A673 (cell line): ENCODE results near the gene BTG2. TPM values are rescaled to one million over a fixed set of nuclear protein-coding genes. Genes with fewer than 3 reads are reported as not detected.

Source experiments
- BruUV-seq: library from RNA; stranded (reverse); fragments of 400-500 nt; replicated peaks from 2 replicates; lab custom pipeline; 2021; lab: Mats Ljungman, UMichigan
- CTCF ChIA-PET: fragments of 300-600 bp; sonication (Branson Sonifier 250); formaldehyde crosslinking; loops from one replicate; lab custom pipeline; 2022; ENCODE audit warnings: antibody characterized with exemption; lab: Charles Lee
- POLR2A ChIA-PET: fragments of 300-600 bp; sonication (Branson Sonifier 250); formaldehyde crosslinking; loops from one replicate; lab custom pipeline; 2022; ENCODE audit warnings: antibody characterized with exemption; ENCODE audit not compliant: low non-redundant PET; lab: Charles Lee
- DNase-seq: peaks from one replicate; pipeline ENCODE4 v3.0.0-alpha.2; 2015; ENCODE audit warnings: low spot score
- H3K27ac ChIP-seq: fragments of 200-600 bp; sonication (generic); 2 replicates; pipeline ENCODE4 v1.5.1; 2016; ENCODE audit warnings: mixed run types, low read depth, mild to moderate bottlenecking, mixed read lengths, antibody characterized with exemption, low read length; ENCODE audit not compliant: poor library complexity, severe bottlenecking
- H3K27me3 ChIP-seq: fragments of 200-600 bp; sonication (generic); replicated peaks from 2 replicates; pipeline ENCODE4 v1.6.1; 2017; ENCODE audit warnings: mixed run types, low read depth, mild to moderate bottlenecking, mixed read lengths, antibody characterized with exemption, low read length; ENCODE audit not compliant: insufficient read depth, poor library complexity
- H3K36me3 ChIP-seq: fragments of 200-600 bp; sonication (generic); 2 replicates; pipeline ENCODE4 v1.6.1; 2016; ENCODE audit warnings: mixed run types, mild to moderate bottlenecking, mixed read lengths, antibody characterized with exemption, low read length; ENCODE audit not compliant: insufficient read depth, poor library complexity, severe bottlenecking
- H3K4me1 ChIP-seq: fragments of 200-600 bp; sonication (generic); 2 replicates; pipeline ENCODE4 v1.6.1; 2017; ENCODE audit warnings: mixed run types, mild to moderate bottlenecking, mixed read lengths, antibody characterized with exemption, low read length; ENCODE audit not compliant: insufficient read depth, poor library complexity, severe bottlenecking
- H3K4me3 ChIP-seq: fragments of 200-600 bp; sonication (generic); 2 replicates; pipeline ENCODE4 v1.5.1; 2016; ENCODE audit warnings: low read depth, mixed run types, mild to moderate bottlenecking, mixed read lengths, low read length; ENCODE audit not compliant: poor library complexity, severe bottlenecking
- H3K9me3 ChIP-seq: fragments of 200-600 bp; sonication (generic); 2 replicates; pipeline ENCODE4 v1.6.1; 2016; ENCODE audit warnings: mixed run types, low read depth, mild to moderate bottlenecking, mixed read lengths, antibody characterized with exemption, low read length; ENCODE audit not compliant: poor library complexity, severe bottlenecking
- EZH2 ChIP-seq: fragments of 200-600 bp; sonication (generic); IDR thresholded peaks from 2 replicates; pipeline ENCODE4 v1.6.1; 2017; ENCODE audit warnings: borderline replicate concordance, low read depth, mild to moderate bottlenecking, mixed read lengths, antibody characterized with exemption, low read length; ENCODE audit not compliant: poor library complexity, severe bottlenecking
- intact Hi-C: fragments of 100-400 bp; cut with micrococcal nuclease; formaldehyde crosslinking; loops from one replicate; pipeline ENCODE4 v1.10.0; 2022; ENCODE audit not compliant: unreplicated experiment
- total RNA-seq: library from RNA; stranded (reverse); gene quantifications from 2 replicates; pipeline ENCODE4 v1.2.3, GENCODE V29; 2021
- TF ChIP-seq, protein P1 (sequence below): fragments of 300-800, 200-600 bp; sonication (generic); conservative IDR thresholded peaks from 2 replicates; pipeline ENCODE4 v1.5.1; 2017; ENCODE audit warnings: low read depth, mild to moderate bottlenecking, antibody characterized with exemption, low read length, moderate library complexity, mixed read lengths

The BTG2 gene
- total RNA-seq, 1 experiment from 2014 or later = 9.3 TPM

DNA sequence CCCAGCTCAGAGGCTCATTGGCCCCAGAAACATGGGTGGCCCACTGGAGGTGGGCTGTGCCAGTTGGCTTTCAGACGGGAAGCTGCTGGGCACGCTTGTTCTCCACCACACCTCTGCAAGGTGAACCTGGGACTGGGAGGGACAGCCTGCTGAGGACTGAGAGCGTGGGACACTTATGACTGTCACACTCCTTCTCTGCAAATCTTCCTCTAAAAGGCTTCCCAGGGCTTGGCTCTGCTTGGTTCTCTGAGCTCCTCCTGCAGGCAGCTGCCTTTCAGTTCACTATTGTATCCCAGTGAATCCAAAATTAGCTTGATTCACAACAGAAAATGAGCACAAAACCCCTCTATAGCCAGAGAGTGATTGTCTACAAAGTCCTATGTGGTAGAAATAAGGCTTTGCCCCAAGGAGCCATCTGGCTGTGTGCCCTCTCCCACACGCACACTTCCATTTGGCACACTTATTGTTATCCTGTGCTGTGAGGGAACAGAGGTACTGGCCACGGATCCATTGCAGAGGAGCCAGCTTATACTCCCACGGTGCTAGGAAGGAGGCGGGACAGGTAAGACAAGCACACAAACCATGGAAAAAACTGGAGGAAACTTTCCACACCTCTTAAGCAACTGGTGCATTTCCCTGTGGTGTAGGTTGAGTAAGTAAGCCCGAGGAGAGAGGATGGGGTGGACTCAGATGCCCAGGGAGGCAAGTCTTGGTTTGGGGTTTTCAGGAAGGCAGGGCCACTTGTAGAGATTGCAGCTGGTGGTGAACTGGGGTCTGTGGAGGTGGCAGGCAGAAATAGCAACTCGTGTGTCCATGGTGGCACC lies 18.9 kb upstream of the BTG2 start:
- POLR2A ChIA-PET = no interaction called here
- H3K4me1 ChIP-seq = peaks cover 22% of the 10 kb centered on the region
- BruUV-seq = no TSS peak

DNA sequence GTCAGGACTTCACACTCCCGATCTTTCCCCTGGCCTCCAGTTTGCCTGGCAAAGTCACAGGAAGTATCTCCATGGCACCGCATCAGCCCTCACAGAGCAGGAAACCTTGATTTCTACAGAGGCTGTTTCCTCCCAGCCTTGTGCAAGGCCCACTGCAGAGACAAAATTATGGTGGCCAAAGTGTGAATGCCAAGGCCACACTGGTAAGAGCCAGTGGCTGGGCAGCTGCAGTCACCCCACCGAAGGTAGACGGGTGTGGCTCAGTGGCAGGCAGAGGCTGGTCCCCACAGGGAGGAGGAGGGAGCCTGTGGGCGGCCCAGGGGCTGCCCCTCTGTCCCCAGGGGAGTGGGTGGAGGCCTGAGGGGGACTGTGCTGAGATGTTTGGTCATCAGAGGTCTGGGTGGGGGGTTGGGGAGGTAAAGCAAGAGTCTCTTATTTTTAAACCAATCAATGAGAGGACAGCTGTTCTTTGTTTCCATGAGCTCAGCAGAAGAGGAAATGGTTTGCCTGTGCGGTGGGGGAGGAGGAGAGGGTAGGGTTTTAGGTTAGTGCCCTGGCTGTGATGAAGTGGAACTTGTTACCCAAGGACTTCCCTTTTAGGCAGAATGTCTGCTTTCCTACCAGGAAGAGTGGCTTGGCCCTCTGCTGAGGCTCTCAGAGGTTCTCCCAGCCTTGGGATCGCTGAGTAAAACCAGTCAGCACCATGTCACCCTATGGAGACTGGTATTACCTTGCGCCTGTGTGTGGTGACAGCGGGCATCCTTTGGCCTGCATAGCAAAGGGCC lies 18.0 kb upstream of the BTG2 start:
- Histone ChIP-seq H3K27me3 (no peaks in the 10 kb centered on the region), H3K27ac (no peak overlapping the region), H3K36me3 (no peaks in the 10 kb centered on the region), H3K4me3 (no peak overlapping the region), H3K9me3 (no peaks in the 10 kb centered on the region), H3K4me1 (peaks cover 22% of the 10 kb centered on the region)
- no peak for DNase-seq
- BruUV-seq = no TSS peak
- no peak for TF ChIP-seq EZH2
- TF ChIP-seq, protein P1, sequence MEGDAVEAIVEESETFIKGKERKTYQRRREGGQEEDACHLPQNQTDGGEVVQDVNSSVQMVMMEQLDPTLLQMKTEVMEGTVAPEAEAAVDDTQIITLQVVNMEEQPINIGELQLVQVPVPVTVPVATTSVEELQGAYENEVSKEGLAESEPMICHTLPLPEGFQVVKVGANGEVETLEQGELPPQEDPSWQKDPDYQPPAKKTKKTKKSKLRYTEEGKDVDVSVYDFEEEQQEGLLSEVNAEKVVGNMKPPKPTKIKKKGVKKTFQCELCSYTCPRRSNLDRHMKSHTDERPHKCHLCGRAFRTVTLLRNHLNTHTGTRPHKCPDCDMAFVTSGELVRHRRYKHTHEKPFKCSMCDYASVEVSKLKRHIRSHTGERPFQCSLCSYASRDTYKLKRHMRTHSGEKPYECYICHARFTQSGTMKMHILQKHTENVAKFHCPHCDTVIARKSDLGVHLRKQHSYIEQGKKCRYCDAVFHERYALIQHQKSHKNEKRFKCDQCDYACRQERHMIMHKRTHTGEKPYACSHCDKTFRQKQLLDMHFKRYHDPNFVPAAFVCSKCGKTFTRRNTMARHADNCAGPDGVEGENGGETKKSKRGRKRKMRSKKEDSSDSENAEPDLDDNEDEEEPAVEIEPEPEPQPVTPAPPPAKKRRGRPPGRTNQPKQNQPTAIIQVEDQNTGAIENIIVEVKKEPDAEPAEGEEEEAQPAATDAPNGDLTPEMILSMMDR = no peak
- ChIA-PET CTCF (interaction anchor here (0.7 kb wide), 1 partner anchor 20 kb away, joined by 3 read pairs; no protein-coding TSS in a partner anchor), POLR2A (no interaction called here)
- intact Hi-C loops = no loop called here

More for the DNA sequence above, 18.9 kb upstream of the BTG2 start:
- Histone ChIP-seq H3K9me3 (no peaks in the 10 kb centered on the region), H3K4me3 (no peak overlapping the region), H3K27me3 (no peaks in the 10 kb centered on the region), H3K36me3 (no peaks in the 10 kb centered on the region), H3K27ac (no peak overlapping the region)
- DNase-seq = no peak
- no peak for TF ChIP-seq EZH2
- TF ChIP-seq, protein P1 = no peak
- CTCF ChIA-PET = no interaction called here
- intact Hi-C loops = no loop called here

DNA sequence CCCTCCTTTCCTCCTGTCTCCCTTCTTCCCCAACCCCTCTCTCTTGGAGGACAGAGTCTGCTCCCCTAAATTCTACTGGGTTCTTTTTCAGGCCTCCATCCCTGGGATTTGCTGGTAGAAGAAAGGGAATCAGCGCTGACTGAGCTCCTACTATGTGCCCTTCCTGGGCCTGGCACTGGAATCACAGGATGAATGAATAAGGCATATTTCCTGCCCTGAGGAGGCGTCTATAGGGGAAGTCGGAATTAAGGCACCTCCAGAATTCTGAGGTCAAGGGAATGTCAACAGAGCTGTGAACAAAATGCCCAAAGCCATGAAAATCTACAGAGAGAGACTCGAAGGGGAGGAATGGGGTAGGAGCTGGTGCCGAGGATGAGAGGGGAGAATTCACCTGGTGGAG lies 17.4 kb upstream of the BTG2 start:
- BruUV-seq = no TSS peak
- Histone ChIP-seq H3K4me1 (peaks cover 22% of the 10 kb centered on the region), H3K9me3 (no peaks in the 10 kb centered on the region), H3K27ac (no peak overlapping the region), H3K27me3 (no peaks in the 10 kb centered on the region), H3K4me3 (no peak overlapping the region), H3K36me3 (no peaks in the 10 kb centered on the region)
- TF ChIP-seq, protein P1 = no peak
- no peak for TF ChIP-seq EZH2
- CTCF ChIA-PET = no interaction called here
- DNase-seq = no peak
- POLR2A ChIA-PET = no interaction called here
- intact Hi-C loops = no loop called here
